SK-N-SH (cell line): ENCODE data around the gene DNAJC13. TPM values are rescaled to one million over a fixed set of nuclear protein-coding genes. Genes with fewer than 3 reads are reported as not detected.

Experiments
- CTCF ChIA-PET: fragments of 300-600, 350-600 bp; formaldehyde crosslinking; extraction: SDS; loops from one replicate; lab custom pipeline; 2021; lab: Yijun Ruan, JAX
- POLR2A ChIA-PET: fragments of 350-600 bp; sonication (Branson Sonifier 250); formaldehyde crosslinking; extraction: SDS; loops from one replicate; lab custom pipeline; 2020; ENCODE audit warnings: antibody characterized with exemption, inconsistent platforms; lab: Yijun Ruan, JAX
- DNase-seq: peaks from one replicate; pipeline ENCODE4 v3.0.0; 2012
- H2AFZ ChIP-seq: fragments of 200-600 bp; sonication (generic); 2 replicates; pipeline ENCODE4 v1.8.1; 2016; ENCODE audit warnings: antibody characterized with exemption, mild to moderate bottlenecking, low read depth
- H3F3A ChIP-seq: fragments of 200-600 bp; sonication (generic); replicated peaks from 2 replicates; pipeline ENCODE3; 2016; ENCODE audit warnings: antibody characterized with exemption, mild to moderate bottlenecking; ENCODE audit not compliant: insufficient read depth
- H3K27ac ChIP-seq, 2 experiments: fragments of 200-500 bp in 1 of 2; fragments of 200-600 bp in 1 of 2; sonication (Bioruptor generic) in 1 of 2; sonication (generic), shearing (Covaris generic) in 1 of 2; 2 replicates each; pipeline versions ENCODE4 v1.5.1 to v1.6.1; 2014 to 2016; ENCODE audit warnings: low read depth in 2 of 2, inconsistent platforms in 1 of 2, low read length in 1 of 2, mild to moderate bottlenecking in 1 of 2, mixed read lengths in 1 of 2
- H3K27me3 ChIP-seq: fragments of 200-600 bp; sonication (generic), shearing (Covaris generic); 2 replicates; pipeline ENCODE4 v1.6.1; 2016; ENCODE audit warnings: mixed run types; ENCODE audit not compliant: insufficient read depth
- H3K36me3 ChIP-seq, 2 experiments: fragments of 200-500 bp in 1 of 2; fragments of 200-600 bp in 1 of 2; sonication (Bioruptor generic) in 1 of 2; sonication (generic) in 1 of 2; replicated peaks in 1 of 2; 2 replicates each; pipeline versions ENCODE3 to v1.5.1; 2014 to 2016; ENCODE audit warnings: low read length in 1 of 2, mild to moderate bottlenecking in 1 of 2; ENCODE audit not compliant: insufficient read depth in 2 of 2, control insufficient read depth in 1 of 2
- H3K4me1 ChIP-seq, 2 experiments: fragments of 200-500 bp in 1 of 2; fragments of 200-600 bp in 1 of 2; sonication (Bioruptor generic) in 1 of 2; sonication (generic), shearing (Covaris generic) in 1 of 2; 2 replicates each; pipeline versions ENCODE4 v1.5.1 to v1.6.1; 2014 to 2016; ENCODE audit warnings: low read depth in 1 of 2, low read length in 1 of 2, mixed run types in 1 of 2; ENCODE audit not compliant: insufficient read depth in 2 of 2, control insufficient read depth in 1 of 2
- H3K4me2 ChIP-seq: fragments of 200-600 bp; sonication (generic), shearing (Covaris generic); 2 replicates; pipeline ENCODE4 v1.6.1; 2017; ENCODE audit warnings: mixed run types
- H3K4me3 ChIP-seq, 2 experiments: fragments of 200-500 bp in 1 of 2; fragments of 200-600 bp in 1 of 2; sonication (Bioruptor generic) in 1 of 2; sonication (generic), shearing (Covaris generic) in 1 of 2; 2 replicates each; pipeline versions ENCODE4 v1.5.1 to v1.8.1; 2014 to 2016; ENCODE audit warnings: low read depth in 2 of 2, inconsistent platforms in 1 of 2, low read length in 1 of 2, mild to moderate bottlenecking in 1 of 2, mixed read lengths in 1 of 2, moderate library complexity in 1 of 2
- H3K79me2 ChIP-seq: fragments of 200-600 bp; sonication (generic); 2 replicates; pipeline ENCODE4 v1.8.1; 2017; ENCODE audit warnings: mild to moderate bottlenecking; ENCODE audit not compliant: insufficient read depth
- H3K9ac ChIP-seq: fragments of 200-600 bp; sonication (generic); 2 replicates; pipeline ENCODE4 v1.6.1; 2017; ENCODE audit warnings: mixed run types
- H3K9me2 ChIP-seq: fragments of 200-600 bp; sonication (generic); 2 replicates; pipeline ENCODE4 v1.6.1; 2017; ENCODE audit warnings: mixed run types
- H3K9me3 ChIP-seq: fragments of 200-600 bp; sonication (generic); 2 replicates; pipeline ENCODE4 v1.6.1; 2017; ENCODE audit warnings: mixed run types, mild to moderate bottlenecking, moderate library complexity
- H4K20me1 ChIP-seq: fragments of 200-600 bp; sonication (generic); 2 replicates; pipeline ENCODE4 v1.6.1; 2017; ENCODE audit warnings: mild to moderate bottlenecking, mixed run types; ENCODE audit not compliant: insufficient read depth
- CHD2 ChIP-seq: fragments of 150-350 bp; IDR thresholded peaks from 2 replicates; pipeline ENCODE4 v1.6.1; 2018; ENCODE audit warnings: low read length; ENCODE audit not compliant: partially characterized antibody
- EP300 ChIP-seq, 2 experiments: IDR thresholded peaks; 2 replicates each; pipeline versions ENCODE4 v1.4.0 to v1.6.1; 2012; ENCODE audit warnings: borderline replicate concordance in 1 of 2, low read depth in 1 of 2, low read length in 1 of 2
- FOXJ3 ChIP-seq: sonication (generic); formaldehyde crosslinking; IDR thresholded peaks from 2 replicates; pipeline ENCODE4 v1.5.1; 2020; ENCODE audit warnings: mild to moderate bottlenecking, missing genetic modification reagents
- GABPA ChIP-seq: IDR thresholded peaks from 2 replicates; pipeline ENCODE4 v1.4.0; 2012; ENCODE audit warnings: low read depth, mild to moderate bottlenecking
- JUND ChIP-seq: IDR thresholded peaks from 2 replicates; pipeline ENCODE4 v1.4.0; 2012
- MEF2A ChIP-seq: IDR thresholded peaks from 2 replicates; pipeline ENCODE4 v1.4.0; 2012; ENCODE audit warnings: low read depth, borderline replicate concordance
- MXI1 ChIP-seq: IDR thresholded peaks from 2 replicates; pipeline ENCODE4 v1.6.1; 2012; ENCODE audit warnings: mild to moderate bottlenecking, low read depth, low read length, improper control_type of control experiment
- NRF1 ChIP-seq: IDR thresholded peaks from 2 replicates; pipeline ENCODE4 v1.6.1; 2012; ENCODE audit warnings: low read depth, mild to moderate bottlenecking, low read length
- POLR2AphosphoS5 ChIP-seq: IDR thresholded peaks from 2 replicates; pipeline ENCODE4 v1.6.1; 2012; ENCODE audit warnings: low read depth, low read length
- RAD21 ChIP-seq: IDR thresholded peaks from 2 replicates; pipeline ENCODE4 v1.6.1; 2012; ENCODE audit warnings: mild to moderate bottlenecking, low read length
- RCOR1 ChIP-seq: fragments of 150-350 bp; IDR thresholded peaks from 2 replicates; pipeline ENCODE4 v1.6.1; 2017; ENCODE audit warnings: antibody characterized with exemption, low read length
- RFX5 ChIP-seq: IDR thresholded peaks from 2 replicates; pipeline ENCODE4 v1.6.1; 2012; ENCODE audit warnings: mild to moderate bottlenecking, improper control_type of control experiment, low read length
- RXRA ChIP-seq: IDR thresholded peaks from 2 replicates; pipeline ENCODE4 v1.4.0; 2012; ENCODE audit warnings: low read depth, mild to moderate bottlenecking, borderline replicate concordance
- SIN3A ChIP-seq: IDR thresholded peaks from 2 replicates; pipeline ENCODE4 v1.6.1; 2012; ENCODE audit warnings: low read depth, mild to moderate bottlenecking, low read length, moderate library complexity, borderline replicate concordance
- TAF1 ChIP-seq: IDR thresholded peaks from 2 replicates; pipeline ENCODE4 v1.6.1; 2012; ENCODE audit warnings: low read depth, mild to moderate bottlenecking, low read length, moderate library complexity, borderline replicate concordance
- TCF12 ChIP-seq: IDR thresholded peaks from 2 replicates; pipeline ENCODE4 v1.4.0; 2012
- TEAD4 ChIP-seq: IDR thresholded peaks from 2 replicates; pipeline ENCODE4 v1.4.0; 2012; ENCODE audit warnings: mild to moderate bottlenecking, borderline replicate concordance; ENCODE audit not compliant: insufficient read depth
- YY1 ChIP-seq: IDR thresholded peaks from 2 replicates; pipeline ENCODE4 v1.4.0; 2012; ENCODE audit warnings: low read depth, mild to moderate bottlenecking
- polyA plus RNA-seq, 3 experiments: library from polyadenylated mRNA; depleted of rRNA; stranded (reverse); fragments of >200 nt; gene quantifications; 2 replicates each; pipeline ENCODE4 v1.2.3, GENCODE V29; 2012
- TF ChIP-seq, protein P1 (sequence below): fragments of 200-600 bp; sonication (generic); IDR thresholded peaks from 2 replicates; pipeline ENCODE4 v1.6.1; 2017; ENCODE audit warnings: antibody characterized with exemption, mild to moderate bottlenecking, moderate library complexity
- TF ChIP-seq, protein P2 (sequence below): IDR thresholded peaks from 2 replicates; pipeline ENCODE4 v1.4.0; 2012; ENCODE audit warnings: low read depth
- TF ChIP-seq, protein P3 (sequence below): IDR thresholded peaks from 2 replicates; pipeline ENCODE4 v1.4.0; 2012; ENCODE audit warnings: low read depth, borderline replicate concordance

Gene DNAJC13
- polyA plus RNA-seq, 1 of the 3 experiments (the other 2 are of a cell fraction) = 10.8 TPM

DNA sequence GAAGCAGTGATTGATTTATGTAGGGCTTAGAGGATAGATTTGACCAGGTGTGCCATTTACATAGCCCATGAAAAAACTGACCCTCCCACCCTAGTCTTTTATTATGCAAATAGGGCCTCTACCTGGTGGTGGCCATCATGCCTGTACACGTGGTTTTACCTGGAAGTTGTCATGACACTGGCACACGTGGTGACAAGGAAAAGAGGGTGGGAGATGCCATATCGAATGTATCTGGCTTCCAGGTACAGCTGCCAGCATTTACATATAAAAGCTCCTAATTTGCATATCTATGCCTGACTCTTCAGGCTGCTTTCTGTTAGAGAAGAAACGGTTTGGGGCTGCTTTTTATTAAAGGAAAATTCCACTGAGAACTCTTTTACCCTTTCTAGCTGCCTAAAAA is 35.0 kb upstream of the DNAJC13 start (continued):
- TF ChIP-seq, protein P1, sequence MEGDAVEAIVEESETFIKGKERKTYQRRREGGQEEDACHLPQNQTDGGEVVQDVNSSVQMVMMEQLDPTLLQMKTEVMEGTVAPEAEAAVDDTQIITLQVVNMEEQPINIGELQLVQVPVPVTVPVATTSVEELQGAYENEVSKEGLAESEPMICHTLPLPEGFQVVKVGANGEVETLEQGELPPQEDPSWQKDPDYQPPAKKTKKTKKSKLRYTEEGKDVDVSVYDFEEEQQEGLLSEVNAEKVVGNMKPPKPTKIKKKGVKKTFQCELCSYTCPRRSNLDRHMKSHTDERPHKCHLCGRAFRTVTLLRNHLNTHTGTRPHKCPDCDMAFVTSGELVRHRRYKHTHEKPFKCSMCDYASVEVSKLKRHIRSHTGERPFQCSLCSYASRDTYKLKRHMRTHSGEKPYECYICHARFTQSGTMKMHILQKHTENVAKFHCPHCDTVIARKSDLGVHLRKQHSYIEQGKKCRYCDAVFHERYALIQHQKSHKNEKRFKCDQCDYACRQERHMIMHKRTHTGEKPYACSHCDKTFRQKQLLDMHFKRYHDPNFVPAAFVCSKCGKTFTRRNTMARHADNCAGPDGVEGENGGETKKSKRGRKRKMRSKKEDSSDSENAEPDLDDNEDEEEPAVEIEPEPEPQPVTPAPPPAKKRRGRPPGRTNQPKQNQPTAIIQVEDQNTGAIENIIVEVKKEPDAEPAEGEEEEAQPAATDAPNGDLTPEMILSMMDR = no peak
- TF ChIP-seq, protein P2, sequence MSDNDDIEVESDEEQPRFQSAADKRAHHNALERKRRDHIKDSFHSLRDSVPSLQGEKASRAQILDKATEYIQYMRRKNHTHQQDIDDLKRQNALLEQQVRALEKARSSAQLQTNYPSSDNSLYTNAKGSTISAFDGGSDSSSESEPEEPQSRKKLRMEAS = no peak
- TF ChIP-seq NRF1 = no peak

DNA sequence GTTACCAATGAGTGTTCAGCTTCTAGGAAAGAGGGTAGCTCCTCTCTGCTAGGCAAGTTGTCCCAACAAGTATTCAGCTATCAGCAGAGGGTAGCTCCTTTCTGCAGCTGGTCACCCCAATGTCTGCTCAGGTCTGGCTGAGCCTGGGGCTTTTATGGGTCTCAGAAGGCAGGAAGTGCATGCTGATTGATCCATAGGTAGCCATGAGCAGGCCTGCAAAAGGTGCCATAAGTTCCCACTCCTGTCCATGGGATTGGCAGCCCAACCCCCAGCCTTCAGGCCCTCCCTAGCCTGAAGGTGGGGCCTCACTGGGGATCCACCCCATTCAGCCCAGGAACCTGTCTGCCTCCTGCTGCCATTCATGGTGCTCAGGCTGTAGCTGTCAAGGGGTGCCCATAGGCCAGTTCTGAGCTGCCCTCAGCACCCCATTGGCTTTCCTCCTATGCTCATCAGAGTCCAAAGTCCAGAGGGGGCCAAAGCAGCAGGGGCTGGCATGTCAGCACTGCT is 34.6 kb upstream of the DNAJC13 start:
- Histone ChIP-seq H3K4me1 (no peaks in the 10 kb centered on the region), H3K9me3 (no peaks in the 10 kb centered on the region), H3F3A (no peaks in the 10 kb centered on the region), H4K20me1 (no peaks in the 10 kb centered on the region), H3K36me3 (no peaks in the 10 kb centered on the region), H3K4me3 (no peak overlapping the region), H3K4me2 (no peak overlapping the region), H3K79me2 (no peaks in the 10 kb centered on the region), H3K27me3 (no peaks in the 10 kb centered on the region)
- DNase-seq = no peak
- POLR2A ChIA-PET = no interaction called here
- TF ChIP-seq RXRA = no peak
- no peak for TF ChIP-seq MEF2A
- no peak for TF ChIP-seq GABPA
- TF ChIP-seq, protein P3, sequence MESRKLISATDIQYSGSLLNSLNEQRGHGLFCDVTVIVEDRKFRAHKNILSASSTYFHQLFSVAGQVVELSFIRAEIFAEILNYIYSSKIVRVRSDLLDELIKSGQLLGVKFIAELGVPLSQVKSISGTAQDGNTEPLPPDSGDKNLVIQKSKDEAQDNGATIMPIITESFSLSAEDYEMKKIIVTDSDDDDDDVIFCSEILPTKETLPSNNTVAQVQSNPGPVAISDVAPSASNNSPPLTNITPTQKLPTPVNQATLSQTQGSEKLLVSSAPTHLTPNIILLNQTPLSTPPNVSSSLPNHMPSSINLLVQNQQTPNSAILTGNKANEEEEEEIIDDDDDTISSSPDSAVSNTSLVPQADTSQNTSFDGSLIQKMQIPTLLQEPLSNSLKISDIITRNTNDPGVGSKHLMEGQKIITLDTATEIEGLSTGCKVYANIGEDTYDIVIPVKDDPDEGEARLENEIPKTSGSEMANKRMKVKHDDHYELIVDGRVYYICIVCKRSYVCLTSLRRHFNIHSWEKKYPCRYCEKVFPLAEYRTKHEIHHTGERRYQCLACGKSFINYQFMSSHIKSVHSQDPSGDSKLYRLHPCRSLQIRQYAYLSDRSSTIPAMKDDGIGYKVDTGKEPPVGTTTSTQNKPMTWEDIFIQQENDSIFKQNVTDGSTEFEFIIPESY = no peak
- TF ChIP-seq FOXJ3 (CRISPR knock-in tag) = no peak
- no peak for TF ChIP-seq MXI1
- no peak for TF ChIP-seq TAF1
- no peak for TF ChIP-seq RAD21
- no peak for TF ChIP-seq YY1
- TF ChIP-seq EP300 (IDR thresholded peaks at IDR 0.05; ENCODE audit: borderline replicate concordance in 1 of 2, low read depth in 1 of 2, low read length in 1 of 2) = no peak
- no peak for TF ChIP-seq NRF1
- TF ChIP-seq SIN3A = no peak
- no peak for TF ChIP-seq TEAD4
- TF ChIP-seq RFX5 = no peak
- no peak for TF ChIP-seq TCF12
- TF ChIP-seq RCOR1 = no peak
- TF ChIP-seq, protein P1 = no peak
- no peak for TF ChIP-seq CHD2
- TF ChIP-seq JUND = no peak
- TF ChIP-seq POLR2AphosphoS5 = no peak
- TF ChIP-seq, all 33 proteins: peak for 0
- Histone ChIP-seq H2AFZ (no peak overlapping the region), H3K9ac (no peak overlapping the region), H3K9me2 (no peaks in the 10 kb centered on the region), H3K27ac (no peak overlapping the region)
- CTCF ChIA-PET = interaction anchor here (0.8 to 2.1 kb wide), 5 partner anchors 17 to 132 kb away, joined by 3 to 8 read pairs (median 3); no protein-coding TSS in a partner anchor
